SK-N-MC (cell line): ENCODE results near the gene BMPR1B.

Source experiments
- DNase-seq: peaks from one replicate; pipeline ENCODE4 v3.0.0-alpha.2; 2011; ENCODE audit warnings: low read depth, low spot score
- H3K27ac ChIP-seq: fragments of 200-600 bp; sonication (generic); 2 replicates; pipeline ENCODE4 v1.5.1; 2016; ENCODE audit warnings: mixed run types
- H3K36me3 ChIP-seq: fragments of 200-600 bp; sonication (generic); 2 replicates; pipeline ENCODE4 v1.6.1; 2017; ENCODE audit warnings: antibody characterized with exemption, low read length, mixed read lengths; ENCODE audit not compliant: insufficient read depth
- H3K4me3 ChIP-seq: fragments of 200-600 bp; sonication (generic); 2 replicates; pipeline ENCODE4 v1.5.1; 2016
- H3K9ac ChIP-seq: fragments of 200-600 bp; sonication (generic); 2 replicates; pipeline ENCODE4 v1.8.0; 2017; ENCODE audit warnings: mixed run types, mixed read lengths; ENCODE audit not compliant: insufficient read length
- H3K9me3 ChIP-seq: fragments of 200-600 bp; sonication (generic); 2 replicates; pipeline ENCODE4 v1.6.1; 2017; ENCODE audit warnings: low read depth, mild to moderate bottlenecking, antibody characterized with exemption, low read length, moderate library complexity, mixed read lengths
- EZH2 ChIP-seq: fragments of 200-600 bp; sonication (generic); IDR thresholded peaks from one replicate; pipeline ENCODE4 v1.6.1; 2017; ENCODE audit warnings: antibody characterized with exemption
- FOXP2 ChIP-seq: optimal IDR thresholded peaks from 2 replicates; pipeline ENCODE3; 2011; ENCODE audit warnings: mild to moderate bottlenecking, moderate library complexity; ENCODE audit not compliant: insufficient read depth; ENCODE audit errors: extremely low read length, control extremely low read depth
- POLR2AphosphoS5 ChIP-seq: IDR thresholded peaks from 2 replicates; pipeline ENCODE4 v1.6.1; 2012; ENCODE audit warnings: mild to moderate bottlenecking, low read depth, low read length, borderline replicate concordance

BMPR1B gene

GRCh38 chr4:95017305-95018064, 259.7 kb downstream of the BMPR1B start:
- no peak for TF ChIP-seq EZH2
- no peak for TF ChIP-seq FOXP2
- no peak for TF ChIP-seq POLR2AphosphoS5
- H3K27ac ChIP-seq = no peak overlapping the region
- no peaks in the 10 kb centered on the region for H3K36me3 ChIP-seq
- no peak for DNase-seq
- H3K4me3 ChIP-seq = no peak overlapping the region
- H3K9ac ChIP-seq = no peak overlapping the region
- H3K9me3 ChIP-seq = no peaks in the 10 kb centered on the region

- Histone ChIP-seq H3K4me3 (no peak overlapping the region), H3K9ac (no peak overlapping the region), H3K9me3 (no peaks in the 10 kb centered on the region), H3K36me3 (no peaks in the 10 kb centered on the region), H3K27ac (no peak overlapping the region)
- DNase-seq = no peak
- no peak for TF ChIP-seq POLR2AphosphoS5
- no peak for TF ChIP-seq EZH2
- no peak for TF ChIP-seq FOXP2
Observed at GRCh38 chr4:95018785-95019184, 261.0 kb downstream of the BMPR1B start.

GRCh38 chr4:95020521-95020920, 262.8 kb downstream of the BMPR1B start:
- Histone ChIP-seq H3K27ac (no peak overlapping the region), H3K9me3 (no peaks in the 10 kb centered on the region), H3K9ac (no peak overlapping the region), H3K4me3 (no peak overlapping the region), H3K36me3 (no peaks in the 10 kb centered on the region)
- DNase-seq = no peak
- no peak for TF ChIP-seq FOXP2
- TF ChIP-seq POLR2AphosphoS5 = no peak
- TF ChIP-seq EZH2 = no peak

GRCh38 chr4:95021099-95021498, 263.3 kb downstream of the BMPR1B start:
- H3K4me3 ChIP-seq = no peak overlapping the region
- no peak for TF ChIP-seq EZH2
- no peak for TF ChIP-seq POLR2AphosphoS5
- TF ChIP-seq FOXP2 = no peak
- no peaks in the 10 kb centered on the region for H3K36me3 ChIP-seq
- H3K9ac ChIP-seq = no peak overlapping the region
- H3K27ac ChIP-seq = peak overlapping the region; percentile 11; the same call in 1 of the 2 replicates
- DNase-seq = no peak
- no peaks in the 10 kb centered on the region for H3K9me3 ChIP-seq

GRCh38 chr4:95023110-95023509, 265.4 kb downstream of the BMPR1B start:
- TF ChIP-seq EZH2 (no peak), FOXP2 (no peak), POLR2AphosphoS5 (no peak)
- Histone ChIP-seq H3K9me3 (no peaks in the 10 kb centered on the region), H3K9ac (no peak overlapping the region), H3K27ac (no peak overlapping the region), H3K36me3 (no peaks in the 10 kb centered on the region), H3K4me3 (no peak overlapping the region)
- no peak for DNase-seq

GRCh38 chr4:95027905-95028618, 270.3 kb downstream of the BMPR1B start:
- no peak for TF ChIP-seq EZH2
- TF ChIP-seq FOXP2 = no peak
- no peak for TF ChIP-seq POLR2AphosphoS5

GRCh38 chr4:95038791-95039190, 281.0 kb downstream of the BMPR1B start:
- H3K4me3 ChIP-seq = no peak overlapping the region
- H3K27ac ChIP-seq = no peak overlapping the region
- TF ChIP-seq FOXP2 (no peak), POLR2AphosphoS5 (no peak), EZH2 (no peak)
- H3K9ac ChIP-seq = no peak overlapping the region
- DNase-seq = no peak
- no peaks in the 10 kb centered on the region for H3K9me3 ChIP-seq
- no peaks in the 10 kb centered on the region for H3K36me3 ChIP-seq

More at GRCh38 chr4:95027905-95028618, 270.3 kb downstream of the BMPR1B start:
- Histone ChIP-seq H3K9me3 (no peaks in the 10 kb centered on the region), H3K9ac (no peak overlapping the region), H3K36me3 (no peaks in the 10 kb centered on the region), H3K27ac (no peak overlapping the region), H3K4me3 (no peak overlapping the region)
- no peak for DNase-seq

- Histone ChIP-seq H3K9ac (no peak overlapping the region), H3K9me3 (no peaks in the 10 kb centered on the region), H3K27ac (no peak overlapping the region), H3K4me3 (no peak overlapping the region), H3K36me3 (no peaks in the 10 kb centered on the region)
- no peak for DNase-seq
- TF ChIP-seq FOXP2 = no peak
- no peak for TF ChIP-seq EZH2
- no peak for TF ChIP-seq POLR2AphosphoS5
Observed at GRCh38 chr4:95044324-95044837, 286.6 kb downstream of the BMPR1B start.

GRCh38 chr4:95045429-95045828, 287.7 kb downstream of the BMPR1B start:
- no peak overlapping the region for H3K27ac ChIP-seq
- TF ChIP-seq EZH2 (no peak), POLR2AphosphoS5 (no peak), FOXP2 (no peak)
- no peaks in the 10 kb centered on the region for H3K36me3 ChIP-seq
- no peaks in the 10 kb centered on the region for H3K9me3 ChIP-seq
- H3K4me3 ChIP-seq = peak overlapping the region; percentile 14; the same call in 1 of the 2 replicates
- H3K9ac ChIP-seq = no peak overlapping the region
- DNase-seq = no peak
